PC-9 (cell line): ENCODE data around the gene CD151.

Experiments used
- CTCF ChIP-seq: fragments of 200-600 bp; sonication (generic); conservative IDR thresholded peaks from 2 replicates; pipeline ENCODE4 v1.6.1; 2017; ENCODE audit warnings: mixed run types, antibody characterized with exemption, mild to moderate bottlenecking, moderate library complexity
- EZH2 ChIP-seq: fragments of 200-600 bp; sonication (generic); IDR thresholded peaks from 2 replicates; pipeline ENCODE4 v1.8.0; 2017; ENCODE audit warnings: antibody characterized with exemption, low read depth

GRCh38 chr11:828506-829175 is 4.1 kb upstream of the CD151 start:
- TF ChIP-seq CTCF (no peak), EZH2 (no peak)
